Measurements from ENCODE around the gene CCDC24. TPM values are rescaled to one million over a fixed set of nuclear protein-coding genes. Genes with fewer than 3 reads are reported as not detected.

CCDC24 gene
- total and polyA plus RNA-seq, 9 of the 15 experiments (the other 6 are each of a cell fraction or from before 2014, with no cell fraction given), result 0.31 to 4.5 (median 1.5) TPM

DNA sequence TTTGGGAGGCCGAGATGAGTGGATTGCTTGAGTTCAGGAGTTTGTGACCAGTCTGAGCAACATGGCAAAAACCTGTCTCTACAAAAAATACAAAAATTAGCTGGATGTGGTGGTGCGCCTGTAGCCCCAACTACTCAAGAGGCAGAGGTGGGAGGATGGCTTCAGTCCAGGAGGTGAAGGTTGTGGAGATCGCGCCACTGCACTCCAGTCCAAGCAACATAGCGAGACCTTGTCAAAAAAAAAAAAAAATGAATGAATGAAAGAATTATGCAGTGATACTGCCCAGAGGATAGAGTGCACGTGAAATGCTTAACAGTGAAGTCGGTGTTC, 22.0 kb upstream of the CCDC24 start:
- in situ Hi-C loops (cut with MboI), result no loop called here
- Histone ChIP-seq H3K4me2 (ENCODE audit: insufficient read depth, low read length) (peak overlapping the region; percentile 98), H3K27me3 (ENCODE audit: control insufficient read depth in 2 of 2, insufficient read depth in 2 of 2, low read length in 2 of 2) (no peaks in the 10 kb centered on the region), H3K9me3 (replicated peaks; ENCODE audit: control insufficient read depth, insufficient read depth, low read depth, low read length) (no peaks in the 10 kb centered on the region), H3K27ac (ENCODE audit: extremely low read depth, low read depth, low read length) (no peak overlapping the region), H4K20me1 (replicated peaks; ENCODE audit: control insufficient read depth, insufficient read depth, low read length) (no peaks in the 10 kb centered on the region), H3K4me1 (replicated peaks in 1 of 2; ENCODE audit: control insufficient read depth in 2 of 2, insufficient read depth in 2 of 2, low read length in 2 of 2) (peaks cover 10 to 29% of the 10 kb centered on the region in 2 experiments; a peak in 4 of 5 replicates), H3K9ac (ENCODE audit: insufficient read depth in 1 of 2, low read depth in 2 of 2, low read length in 2 of 2) (peak overlapping the region in 1 of 2 experiments; percentile 81; a peak in 2 of 4 replicates), H3K4me3 (peak overlapping the region; percentile 100), H3K79me2 (ENCODE audit: control insufficient read depth, insufficient read depth, low read length) (peaks cover 16% of the 10 kb centered on the region), H3K36me3 (ENCODE audit: control insufficient read depth, insufficient read depth, low read length) (peaks cover 41% of the 10 kb centered on the region), H2AFZ (ENCODE audit: low read depth, low read length) (peak overlapping the region; percentile 87), H3K9me1 (ENCODE audit: control insufficient read depth, insufficient read depth, low read length) (peaks cover 4% of the 10 kb centered on the region)
- WGBS (ENCODE audit: insufficient coverage, low coverage, missing lambda C conversion rate), result 36% methylated on average over 7 of the region's 7 CpGs
- POLR2A ChIA-PET, result interaction anchor here (0.6 to 1.0 kb wide), 7 partner anchors 10 to 557 kb away, joined by 3 to 4 read pairs (median 3); partner anchors contain the start of gene IPO13
- no TSS peak for BruUV-seq (replicated peaks)
- FAIRE-seq, result no peak
- CTCF ChIA-PET (ENCODE audit: low intra/inter-chr PET ratio), result no interaction called here
- no peak for DNase-seq (ENCODE audit: extremely low read depth in 1 of 4, low spot score in 3 of 4)
- no peak; the same call in 1 of the 3 replicates for ATAC-seq
- intact Hi-C loops (cut with micrococcal nuclease), result loop anchor here (1.0 kb wide), 1 partner anchor 23 kb away; the partner anchor contains the start of gene IPO13
- TF ChIP-seq, protein P1, sequence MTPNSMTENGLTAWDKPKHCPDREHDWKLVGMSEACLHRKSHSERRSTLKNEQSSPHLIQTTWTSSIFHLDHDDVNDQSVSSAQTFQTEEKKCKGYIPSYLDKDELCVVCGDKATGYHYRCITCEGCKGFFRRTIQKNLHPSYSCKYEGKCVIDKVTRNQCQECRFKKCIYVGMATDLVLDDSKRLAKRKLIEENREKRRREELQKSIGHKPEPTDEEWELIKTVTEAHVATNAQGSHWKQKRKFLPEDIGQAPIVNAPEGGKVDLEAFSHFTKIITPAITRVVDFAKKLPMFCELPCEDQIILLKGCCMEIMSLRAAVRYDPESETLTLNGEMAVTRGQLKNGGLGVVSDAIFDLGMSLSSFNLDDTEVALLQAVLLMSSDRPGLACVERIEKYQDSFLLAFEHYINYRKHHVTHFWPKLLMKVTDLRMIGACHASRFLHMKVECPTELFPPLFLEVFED (CRISPR knock-in tag; conservative IDR thresholded peaks at IDR 0.05), result 0 out of 2 replicates have a peak, but pooled peaks have one; percentile 19
- peak; percentile 15; the same call in 1 of the 2 replicates for TF ChIP-seq BHLHE40 (IDR thresholded peaks at IDR 0.05; ENCODE audit: low read length)
- no peak for TF ChIP-seq BACH1 (tag; IDR thresholded peaks at IDR 0.05)
- TF ChIP-seq, protein P2, sequence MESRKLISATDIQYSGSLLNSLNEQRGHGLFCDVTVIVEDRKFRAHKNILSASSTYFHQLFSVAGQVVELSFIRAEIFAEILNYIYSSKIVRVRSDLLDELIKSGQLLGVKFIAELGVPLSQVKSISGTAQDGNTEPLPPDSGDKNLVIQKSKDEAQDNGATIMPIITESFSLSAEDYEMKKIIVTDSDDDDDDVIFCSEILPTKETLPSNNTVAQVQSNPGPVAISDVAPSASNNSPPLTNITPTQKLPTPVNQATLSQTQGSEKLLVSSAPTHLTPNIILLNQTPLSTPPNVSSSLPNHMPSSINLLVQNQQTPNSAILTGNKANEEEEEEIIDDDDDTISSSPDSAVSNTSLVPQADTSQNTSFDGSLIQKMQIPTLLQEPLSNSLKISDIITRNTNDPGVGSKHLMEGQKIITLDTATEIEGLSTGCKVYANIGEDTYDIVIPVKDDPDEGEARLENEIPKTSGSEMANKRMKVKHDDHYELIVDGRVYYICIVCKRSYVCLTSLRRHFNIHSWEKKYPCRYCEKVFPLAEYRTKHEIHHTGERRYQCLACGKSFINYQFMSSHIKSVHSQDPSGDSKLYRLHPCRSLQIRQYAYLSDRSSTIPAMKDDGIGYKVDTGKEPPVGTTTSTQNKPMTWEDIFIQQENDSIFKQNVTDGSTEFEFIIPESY (CRISPR knock-in tag; IDR thresholded peaks at IDR 0.05), result peak; percentile 30; the same call in 1 of the 2 replicates
- TF ChIP-seq, protein P3, sequence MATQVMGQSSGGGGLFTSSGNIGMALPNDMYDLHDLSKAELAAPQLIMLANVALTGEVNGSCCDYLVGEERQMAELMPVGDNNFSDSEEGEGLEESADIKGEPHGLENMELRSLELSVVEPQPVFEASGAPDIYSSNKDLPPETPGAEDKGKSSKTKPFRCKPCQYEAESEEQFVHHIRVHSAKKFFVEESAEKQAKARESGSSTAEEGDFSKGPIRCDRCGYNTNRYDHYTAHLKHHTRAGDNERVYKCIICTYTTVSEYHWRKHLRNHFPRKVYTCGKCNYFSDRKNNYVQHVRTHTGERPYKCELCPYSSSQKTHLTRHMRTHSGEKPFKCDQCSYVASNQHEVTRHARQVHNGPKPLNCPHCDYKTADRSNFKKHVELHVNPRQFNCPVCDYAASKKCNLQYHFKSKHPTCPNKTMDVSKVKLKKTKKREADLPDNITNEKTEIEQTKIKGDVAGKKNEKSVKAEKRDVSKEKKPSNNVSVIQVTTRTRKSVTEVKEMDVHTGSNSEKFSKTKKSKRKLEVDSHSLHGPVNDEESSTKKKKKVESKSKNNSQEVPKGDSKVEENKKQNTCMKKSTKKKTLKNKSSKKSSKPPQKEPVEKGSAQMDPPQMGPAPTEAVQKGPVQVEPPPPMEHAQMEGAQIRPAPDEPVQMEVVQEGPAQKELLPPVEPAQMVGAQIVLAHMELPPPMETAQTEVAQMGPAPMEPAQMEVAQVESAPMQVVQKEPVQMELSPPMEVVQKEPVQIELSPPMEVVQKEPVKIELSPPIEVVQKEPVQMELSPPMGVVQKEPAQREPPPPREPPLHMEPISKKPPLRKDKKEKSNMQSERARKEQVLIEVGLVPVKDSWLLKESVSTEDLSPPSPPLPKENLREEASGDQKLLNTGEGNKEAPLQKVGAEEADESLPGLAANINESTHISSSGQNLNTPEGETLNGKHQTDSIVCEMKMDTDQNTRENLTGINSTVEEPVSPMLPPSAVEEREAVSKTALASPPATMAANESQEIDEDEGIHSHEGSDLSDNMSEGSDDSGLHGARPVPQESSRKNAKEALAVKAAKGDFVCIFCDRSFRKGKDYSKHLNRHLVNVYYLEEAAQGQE (IDR thresholded peaks at IDR 0.05; ENCODE audit: borderline replicate concordance), result peak; percentile 10; the same call in 1 of the 2 replicates
- TF ChIP-seq, protein P3 (CRISPR knock-in tag; IDR thresholded peaks at IDR 0.05; ENCODE audit: low read depth), result 0 out of 2 replicates have a peak, but pooled peaks have one; percentile 8
- peak; percentile 33; the same call in 1 of the 2 replicates for TF ChIP-seq MIER1 (IDR thresholded peaks at IDR 0.05; ENCODE audit: low read depth)
- TF ChIP-seq NFIC (IDR thresholded peaks at IDR 0.05), result peak; percentile 45; the same call in 1 of the 2 replicates
- TF ChIP-seq, protein P4, sequence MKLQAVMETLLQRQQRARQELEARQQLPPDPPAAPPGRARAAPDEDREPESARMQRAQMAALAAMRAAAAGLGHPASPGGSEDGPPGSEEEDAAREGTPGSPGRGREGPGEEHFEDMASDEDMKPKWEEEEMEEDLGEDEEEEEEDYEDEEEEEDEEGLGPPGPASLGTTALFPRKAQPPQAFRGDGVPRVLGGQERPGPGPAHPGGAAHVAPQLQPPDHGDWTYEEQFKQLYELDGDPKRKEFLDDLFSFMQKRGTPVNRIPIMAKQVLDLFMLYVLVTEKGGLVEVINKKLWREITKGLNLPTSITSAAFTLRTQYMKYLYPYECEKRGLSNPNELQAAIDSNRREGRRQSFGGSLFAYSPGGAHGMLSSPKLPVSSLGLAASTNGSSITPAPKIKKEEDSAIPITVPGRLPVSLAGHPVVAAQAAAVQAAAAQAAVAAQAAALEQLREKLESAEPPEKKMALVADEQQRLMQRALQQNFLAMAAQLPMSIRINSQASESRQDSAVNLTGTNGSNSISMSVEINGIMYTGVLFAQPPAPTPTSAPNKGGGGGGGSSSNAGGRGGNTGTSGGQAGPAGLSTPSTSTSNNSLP (IDR thresholded peaks at IDR 0.05; ENCODE audit: borderline replicate concordance, low read depth, low read length), result no peak
